Skeletal muscle satellite cell (primary cell): ENCODE results near the gene LHFPL2.
A peak's percentile ranks its signal among the peaks of the same experiment; 100 is the strongest.

ENCODE experiments used
- H3K27me3 ChIP-seq: 2 replicates; pipeline ENCODE4 v1.7.0; 2013; ENCODE audit warnings: low read length; ENCODE audit not compliant: control insufficient read depth, insufficient read depth
- H3K36me3 ChIP-seq: 2 replicates; pipeline ENCODE4 v1.7.0; 2013; ENCODE audit warnings: mild to moderate bottlenecking, control low read depth, low read length; ENCODE audit not compliant: insufficient read depth
- H3K4me1 ChIP-seq: 2 replicates; pipeline ENCODE4 v1.7.0; 2013; ENCODE audit warnings: low read length; ENCODE audit not compliant: control insufficient read depth, insufficient read depth
- H3K4me2 ChIP-seq: 2 replicates; pipeline ENCODE4 v1.7.0; 2013; ENCODE audit warnings: mild to moderate bottlenecking, low read length
- H3K4me3 ChIP-seq: 2 replicates; pipeline ENCODE4 v1.7.0; 2013; ENCODE audit warnings: low read length
- H3K9ac ChIP-seq: 2 replicates; pipeline ENCODE4 v1.7.0; 2013; ENCODE audit warnings: mild to moderate bottlenecking, low read depth, low read length, moderate library complexity
- H3K9me3 ChIP-seq: replicated peaks from 2 replicates; pipeline ENCODE4 v1.7.0; 2013; ENCODE audit warnings: mild to moderate bottlenecking, control low read depth, low read length

The LHFPL2 gene

GRCh38 chr5:78499485-78499884, 149.1 kb downstream of the LHFPL2 start:
- H3K36me3 ChIP-seq = peaks cover 12% of the 10 kb centered on the region
- H3K9me3 ChIP-seq = no peaks in the 10 kb centered on the region
- no peaks in the 10 kb centered on the region for H3K27me3 ChIP-seq
- H3K4me1 ChIP-seq = peaks cover 70% of the 10 kb centered on the region
- H3K4me3 ChIP-seq = no peak overlapping the region
- no peak overlapping the region for H3K9ac ChIP-seq
- H3K4me2 ChIP-seq = no peak overlapping the region

- Histone ChIP-seq H3K9me3 (no peaks in the 10 kb centered on the region), H3K27me3 (no peaks in the 10 kb centered on the region), H3K36me3 (peaks cover 26% of the 10 kb centered on the region), H3K9ac (no peak overlapping the region), H3K4me3 (no peak overlapping the region), H3K4me2 (peak overlapping the region; percentile 2), H3K4me1 (peaks cover 61% of the 10 kb centered on the region)
Measured at GRCh38 chr5:78497573-78498533, 150.7 kb downstream of the LHFPL2 start.

- peaks cover 48% of the 10 kb centered on the region for H3K4me1 ChIP-seq
- no peak overlapping the region for H3K4me3 ChIP-seq
- H3K36me3 ChIP-seq = peaks cover 23% of the 10 kb centered on the region
- no peaks in the 10 kb centered on the region for H3K27me3 ChIP-seq
- no peaks in the 10 kb centered on the region for H3K9me3 ChIP-seq
- H3K9ac ChIP-seq = peak overlapping the region; percentile 23
- H3K4me2 ChIP-seq = peak overlapping the region; percentile 48
Measured at GRCh38 chr5:78496373-78496772, 152.2 kb downstream of the LHFPL2 start.

- H3K9ac ChIP-seq = no peak overlapping the region
- no peaks in the 10 kb centered on the region for H3K9me3 ChIP-seq
- peak overlapping the region; percentile 10 for H3K4me2 ChIP-seq
- peaks cover 20% of the 10 kb centered on the region for H3K36me3 ChIP-seq
- H3K4me1 ChIP-seq = peaks cover 42% of the 10 kb centered on the region
- H3K27me3 ChIP-seq = no peaks in the 10 kb centered on the region
- H3K4me3 ChIP-seq = no peak overlapping the region
Measured at GRCh38 chr5:78495800-78496199, 152.8 kb downstream of the LHFPL2 start.

- H3K4me1 ChIP-seq = peaks cover 21% of the 10 kb centered on the region
Measured at GRCh38 chr5:78492650-78493049, 155.9 kb downstream of the LHFPL2 start.

GRCh38 chr5:78492224-78492623, 156.3 kb downstream of the LHFPL2 start:
- Histone ChIP-seq H3K4me1 (peaks cover 16% of the 10 kb centered on the region), H3K36me3 (peaks cover 37% of the 10 kb centered on the region), H3K9ac (no peak overlapping the region), H3K9me3 (no peaks in the 10 kb centered on the region), H3K4me3 (no peak overlapping the region), H3K4me2 (no peak overlapping the region), H3K27me3 (no peaks in the 10 kb centered on the region)

More at GRCh38 chr5:78492650-78493049, 155.9 kb downstream of the LHFPL2 start:
- Histone ChIP-seq H3K9ac (no peak overlapping the region), H3K27me3 (no peaks in the 10 kb centered on the region), H3K9me3 (no peaks in the 10 kb centered on the region), H3K4me3 (no peak overlapping the region), H3K36me3 (peaks cover 33% of the 10 kb centered on the region), H3K4me2 (no peak overlapping the region)

- Histone ChIP-seq H3K4me1 (peaks cover 3% of the 10 kb centered on the region), H3K9ac (no peak overlapping the region), H3K4me2 (no peak overlapping the region), H3K36me3 (peaks cover 45% of the 10 kb centered on the region), H3K9me3 (no peaks in the 10 kb centered on the region), H3K27me3 (no peaks in the 10 kb centered on the region), H3K4me3 (no peak overlapping the region)
Measured at GRCh38 chr5:78490709-78491485, 157.7 kb downstream of the LHFPL2 start.

GRCh38 chr5:78487846-78488245, 160.7 kb downstream of the LHFPL2 start:
- no peak overlapping the region for H3K4me2 ChIP-seq
- H3K4me1 ChIP-seq = peaks cover 14% of the 10 kb centered on the region
- H3K9ac ChIP-seq = no peak overlapping the region
- H3K36me3 ChIP-seq = peaks cover 40% of the 10 kb centered on the region
- no peak overlapping the region for H3K4me3 ChIP-seq
- H3K27me3 ChIP-seq = no peaks in the 10 kb centered on the region
- H3K9me3 ChIP-seq = no peaks in the 10 kb centered on the region

- peaks cover 14% of the 10 kb centered on the region for H3K4me1 ChIP-seq
- no peak overlapping the region for H3K4me2 ChIP-seq
- peaks cover 42% of the 10 kb centered on the region for H3K36me3 ChIP-seq
- no peaks in the 10 kb centered on the region for H3K9me3 ChIP-seq
- no peak overlapping the region for H3K9ac ChIP-seq
- no peaks in the 10 kb centered on the region for H3K27me3 ChIP-seq
- H3K4me3 ChIP-seq = no peak overlapping the region
Measured at GRCh38 chr5:78486218-78486617, 162.4 kb downstream of the LHFPL2 start.

- H3K9ac ChIP-seq = no peak overlapping the region
- peaks cover 36% of the 10 kb centered on the region for H3K36me3 ChIP-seq
- no peaks in the 10 kb centered on the region for H3K9me3 ChIP-seq
- no peak overlapping the region for H3K4me3 ChIP-seq
- no peak overlapping the region for H3K4me2 ChIP-seq
- H3K27me3 ChIP-seq = no peaks in the 10 kb centered on the region
- peaks cover 14% of the 10 kb centered on the region for H3K4me1 ChIP-seq
Measured at GRCh38 chr5:78483809-78484521, 164.6 kb downstream of the LHFPL2 start.

GRCh38 chr5:78482948-78483347, 165.6 kb downstream of the LHFPL2 start:
- peaks cover 26% of the 10 kb centered on the region for H3K36me3 ChIP-seq
- H3K4me3 ChIP-seq = no peak overlapping the region
- H3K4me1 ChIP-seq = peaks cover 16% of the 10 kb centered on the region
- H3K4me2 ChIP-seq = no peak overlapping the region
- H3K27me3 ChIP-seq = no peaks in the 10 kb centered on the region
- no peak overlapping the region for H3K9ac ChIP-seq
- no peaks in the 10 kb centered on the region for H3K9me3 ChIP-seq
